GM23338 (cell line): ENCODE data around the gene PPP2R1B. TPM values are rescaled to one million over a fixed set of nuclear protein-coding genes. Genes with fewer than 3 reads are reported as not detected.

Experiments used
- ATAC-seq: fragments of 200-7000 bp; cut with Tn5 transposase; 3 replicates; pipeline ENCODE4 v1.9.1; 2020
- DNase-seq: peaks from one replicate; pipeline ENCODE4 v3.0.0-alpha.2; 2015; ENCODE audit warnings: low spot score
- H2AFZ ChIP-seq: fragments of 200-600 bp; sonication (generic); 2 replicates; pipeline ENCODE4 v1.8.0; 2016; ENCODE audit warnings: antibody characterized with exemption, mild to moderate bottlenecking, moderate library complexity
- H3F3A ChIP-seq: fragments of 200-600 bp; sonication (generic); replicated peaks from 2 replicates; pipeline ENCODE4 v1.8.0; 2017; ENCODE audit warnings: antibody characterized with exemption, mixed run types, low read depth
- H3K27ac ChIP-seq: fragments of 200-600 bp; sonication (generic); 2 replicates; pipeline ENCODE4 v1.6.1; 2016; ENCODE audit warnings: low read depth
- H3K27me3 ChIP-seq: fragments of 200-600 bp; sonication (generic); 2 replicates; pipeline ENCODE4 v1.8.0; 2016; ENCODE audit warnings: mild to moderate bottlenecking, mixed run types, moderate library complexity; ENCODE audit not compliant: insufficient read depth
- H3K36me3 ChIP-seq: fragments of 200-600 bp; sonication (generic); 2 replicates; pipeline ENCODE4 v1.8.0; 2016; ENCODE audit warnings: mild to moderate bottlenecking; ENCODE audit not compliant: insufficient read depth
- H3K4me1 ChIP-seq: fragments of 200-600 bp; sonication (generic); 2 replicates; pipeline ENCODE4 v1.8.0; 2016; ENCODE audit warnings: mild to moderate bottlenecking, moderate library complexity; ENCODE audit not compliant: insufficient read depth
- H3K4me2 ChIP-seq: fragments of 200-600 bp; sonication (generic); 2 replicates; pipeline ENCODE4 v1.7.1; 2017; ENCODE audit warnings: mixed run types
- H3K4me3 ChIP-seq: fragments of 200-600 bp; sonication (generic); 2 replicates; pipeline ENCODE4 v1.6.1; 2016; ENCODE audit warnings: mixed run types
- H3K79me2 ChIP-seq: fragments of 200-600 bp; sonication (generic); replicated peaks from 2 replicates; pipeline ENCODE4 v1.8.0; 2017; ENCODE audit warnings: mild to moderate bottlenecking; ENCODE audit not compliant: insufficient read depth
- H3K9me2 ChIP-seq: fragments of 200-600 bp; sonication (generic); 2 replicates; pipeline ENCODE4 v1.8.0; 2017; ENCODE audit not compliant: insufficient read depth
- H4K20me1 ChIP-seq: fragments of 200-600 bp; sonication (generic); replicated peaks from 2 replicates; pipeline ENCODE4 v1.8.0; 2017; ENCODE audit warnings: mild to moderate bottlenecking; ENCODE audit not compliant: insufficient read depth
- H3K27ac Mint-ChIP-seq: 2 replicates; pipeline ENCODE4 v1.8.0; 2020; ENCODE audit warnings: inconsistent platforms, mild to moderate bottlenecking, moderate library complexity, mixed read lengths
- H3K27me3 Mint-ChIP-seq: 3 replicates; pipeline ENCODE4 v1.8.0; 2022; ENCODE audit warnings: low read depth, mild to moderate bottlenecking, moderate library complexity, mixed read lengths, inconsistent platforms; ENCODE audit not compliant: insufficient read depth, poor library complexity
- H3K36me3 Mint-ChIP-seq: 3 replicates; pipeline ENCODE4 v1.8.0; 2021; ENCODE audit warnings: low read depth, mild to moderate bottlenecking, inconsistent platforms, moderate library complexity, mixed read lengths
- H3K4me1 Mint-ChIP-seq: 3 replicates; pipeline ENCODE4 v1.8.0; 2020; ENCODE audit warnings: mild to moderate bottlenecking, inconsistent platforms, mixed read lengths
- H3K4me3 Mint-ChIP-seq: 3 replicates; pipeline ENCODE4 v1.8.0; 2021; ENCODE audit warnings: moderate library complexity, mild to moderate bottlenecking, inconsistent platforms, mixed read lengths
- H3K9me3 Mint-ChIP-seq: 3 replicates; pipeline ENCODE4 v1.8.0; 2020; ENCODE audit warnings: moderate library complexity, mild to moderate bottlenecking, inconsistent platforms, mixed read lengths
- CREB1 ChIP-seq: fragments of 250-450 bp; sonication (Bioruptor Pico); IDR thresholded peaks from 2 replicates; pipeline ENCODE4 v1.5.0; 2020; ENCODE audit warnings: low read depth, mild to moderate bottlenecking, moderate library complexity
- EZH2 ChIP-seq: fragments of 200-600 bp; sonication (generic); IDR thresholded peaks from one replicate; pipeline ENCODE4 v1.8.0; 2017; ENCODE audit warnings: antibody characterized with exemption, mild to moderate bottlenecking, low read depth; ENCODE audit not compliant: unreplicated experiment
- EZH2phosphoT487 ChIP-seq: fragments of 200-600 bp; sonication (generic); IDR thresholded peaks from one replicate; pipeline ENCODE4 v1.8.1; 2018; ENCODE audit warnings: antibody characterized with exemption; ENCODE audit not compliant: unreplicated experiment
- JUNB ChIP-seq: IDR thresholded peaks from one replicate; pipeline ENCODE4 v1.6.1; 2016; ENCODE audit warnings: antibody characterized with exemption; ENCODE audit not compliant: unreplicated experiment
- NANOG ChIP-seq: IDR thresholded peaks from 2 replicates; pipeline ENCODE4 v1.6.1; 2016; ENCODE audit warnings: antibody characterized with exemption, borderline replicate concordance
- POLR2AphosphoS5 ChIP-seq: IDR thresholded peaks from 2 replicates; pipeline ENCODE4 v1.6.1; 2016; ENCODE audit warnings: antibody characterized with exemption, low read depth
- STAT1 ChIP-seq: IDR thresholded peaks from one replicate; pipeline ENCODE4 v1.6.1; 2016; ENCODE audit warnings: antibody characterized with exemption; ENCODE audit not compliant: unreplicated experiment
- ZNF114 ChIP-seq: fragments of 250-450 bp; sonication (Bioruptor Pico); IDR thresholded peaks from 2 replicates; pipeline ENCODE4 v1.5.0; 2020; ENCODE audit warnings: mild to moderate bottlenecking, moderate library complexity
- ZNF331 ChIP-seq: fragments of 250-450 bp; sonication (Bioruptor Pico); IDR thresholded peaks from 2 replicates; pipeline ENCODE4 v1.5.0; 2020; ENCODE audit warnings: low read depth, mild to moderate bottlenecking, moderate library complexity
- ZNF462 ChIP-seq: fragments of 250-450 bp; sonication (Bioruptor Pico); IDR thresholded peaks from 2 replicates; pipeline ENCODE4 v1.5.0; 2020; ENCODE audit warnings: mild to moderate bottlenecking, moderate library complexity
- polyA plus RNA-seq: library from polyadenylated mRNA; unstranded; fragments of >200 nt; fragmentation: Nextera tagmentation; extraction: Ambion mirVana; gene quantifications from 2 replicates; pipeline ENCODE4 v1.2.1, GENCODE V29; 2016
- total RNA-seq: library from RNA; depleted of rRNA; stranded (reverse); fragments of >200 nt; shearing (Covaris generic); gene quantifications from 2 replicates; pipeline ENCODE4 v1.2.3, GENCODE V29; 2014
- TF ChIP-seq, protein P1 (sequence below): IDR thresholded peaks from one replicate; pipeline ENCODE4 v1.6.1; 2018; ENCODE audit warnings: antibody characterized with exemption; ENCODE audit not compliant: unreplicated experiment
- TF ChIP-seq, protein P2 (sequence below): IDR thresholded peaks from 2 replicates; pipeline ENCODE4 v1.6.1; 2016; ENCODE audit warnings: antibody characterized with exemption
- TF ChIP-seq, protein P3 (sequence below), 2 experiments: fragments of 200-600 bp in 1 of 2; sonication (generic) in 1 of 2; conservative IDR thresholded peaks; 2 replicates each; pipeline versions ENCODE4 v1.5.1 to v1.6.1; 2016 to 2017; ENCODE audit warnings: antibody characterized with exemption in 2 of 2, low read depth in 2 of 2, mild to moderate bottlenecking in 2 of 2, moderate library complexity in 1 of 2

Gene PPP2R1B
- total and polyA plus RNA-seq, 2 experiments from 2014 or later: 18.5 to 82.0 TPM

DNA sequence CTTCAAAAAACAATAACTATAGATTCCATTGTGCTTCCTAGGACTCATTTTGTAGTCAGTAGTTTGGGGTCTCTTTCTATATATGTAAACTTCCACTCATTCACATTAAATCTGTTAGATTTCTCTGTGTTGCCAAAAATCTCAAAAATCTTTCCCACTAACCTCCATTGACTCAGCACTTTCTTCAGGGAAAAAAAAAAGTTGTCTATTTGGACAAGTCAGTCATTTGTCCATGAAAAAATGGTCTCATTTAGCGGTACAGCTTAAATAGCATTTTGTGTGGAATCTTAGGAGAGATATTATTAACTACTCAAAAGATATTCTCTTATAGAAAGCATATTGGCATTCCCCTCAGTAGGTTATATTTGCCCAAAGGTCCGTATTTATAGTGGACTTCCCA lies 81.9 kb downstream of the PPP2R1B start:
- H3K9me3 Mint-ChIP-seq: no peaks in the 10 kb centered on the region
- H3K4me2 ChIP-seq: no peak overlapping the region
- H3K9me2 ChIP-seq: no peaks in the 10 kb centered on the region
- H3K36me3 ChIP-seq: no peaks in the 10 kb centered on the region
- DNase-seq (no peak), ATAC-seq (no peak)
- no peak overlapping the region for H3K27ac ChIP-seq
- peaks cover 2% of the 10 kb centered on the region for H3K27me3 Mint-ChIP-seq
- H4K20me1 ChIP-seq: no peaks in the 10 kb centered on the region
- no peaks in the 10 kb centered on the region for H3F3A ChIP-seq
- no peaks in the 10 kb centered on the region for H3K79me2 ChIP-seq
- H3K27ac Mint-ChIP-seq: no peak overlapping the region; the same call in 1 of the 2 replicates
- TF ChIP-seq JUNB (no peak), ZNF114 (CRISPR knock-in tag) (no peak), ZNF331 (CRISPR knock-in tag) (no peak), STAT1 (no peak), NANOG (no peak), EZH2 (no peak), EZH2phosphoT487 (no peak), CREB1 (CRISPR knock-in tag) (no peak), POLR2AphosphoS5 (no peak), ZNF462 (CRISPR knock-in tag) (no peak)
- TF ChIP-seq, protein P1, sequence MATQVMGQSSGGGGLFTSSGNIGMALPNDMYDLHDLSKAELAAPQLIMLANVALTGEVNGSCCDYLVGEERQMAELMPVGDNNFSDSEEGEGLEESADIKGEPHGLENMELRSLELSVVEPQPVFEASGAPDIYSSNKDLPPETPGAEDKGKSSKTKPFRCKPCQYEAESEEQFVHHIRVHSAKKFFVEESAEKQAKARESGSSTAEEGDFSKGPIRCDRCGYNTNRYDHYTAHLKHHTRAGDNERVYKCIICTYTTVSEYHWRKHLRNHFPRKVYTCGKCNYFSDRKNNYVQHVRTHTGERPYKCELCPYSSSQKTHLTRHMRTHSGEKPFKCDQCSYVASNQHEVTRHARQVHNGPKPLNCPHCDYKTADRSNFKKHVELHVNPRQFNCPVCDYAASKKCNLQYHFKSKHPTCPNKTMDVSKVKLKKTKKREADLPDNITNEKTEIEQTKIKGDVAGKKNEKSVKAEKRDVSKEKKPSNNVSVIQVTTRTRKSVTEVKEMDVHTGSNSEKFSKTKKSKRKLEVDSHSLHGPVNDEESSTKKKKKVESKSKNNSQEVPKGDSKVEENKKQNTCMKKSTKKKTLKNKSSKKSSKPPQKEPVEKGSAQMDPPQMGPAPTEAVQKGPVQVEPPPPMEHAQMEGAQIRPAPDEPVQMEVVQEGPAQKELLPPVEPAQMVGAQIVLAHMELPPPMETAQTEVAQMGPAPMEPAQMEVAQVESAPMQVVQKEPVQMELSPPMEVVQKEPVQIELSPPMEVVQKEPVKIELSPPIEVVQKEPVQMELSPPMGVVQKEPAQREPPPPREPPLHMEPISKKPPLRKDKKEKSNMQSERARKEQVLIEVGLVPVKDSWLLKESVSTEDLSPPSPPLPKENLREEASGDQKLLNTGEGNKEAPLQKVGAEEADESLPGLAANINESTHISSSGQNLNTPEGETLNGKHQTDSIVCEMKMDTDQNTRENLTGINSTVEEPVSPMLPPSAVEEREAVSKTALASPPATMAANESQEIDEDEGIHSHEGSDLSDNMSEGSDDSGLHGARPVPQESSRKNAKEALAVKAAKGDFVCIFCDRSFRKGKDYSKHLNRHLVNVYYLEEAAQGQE: no peak
- TF ChIP-seq, protein P2, sequence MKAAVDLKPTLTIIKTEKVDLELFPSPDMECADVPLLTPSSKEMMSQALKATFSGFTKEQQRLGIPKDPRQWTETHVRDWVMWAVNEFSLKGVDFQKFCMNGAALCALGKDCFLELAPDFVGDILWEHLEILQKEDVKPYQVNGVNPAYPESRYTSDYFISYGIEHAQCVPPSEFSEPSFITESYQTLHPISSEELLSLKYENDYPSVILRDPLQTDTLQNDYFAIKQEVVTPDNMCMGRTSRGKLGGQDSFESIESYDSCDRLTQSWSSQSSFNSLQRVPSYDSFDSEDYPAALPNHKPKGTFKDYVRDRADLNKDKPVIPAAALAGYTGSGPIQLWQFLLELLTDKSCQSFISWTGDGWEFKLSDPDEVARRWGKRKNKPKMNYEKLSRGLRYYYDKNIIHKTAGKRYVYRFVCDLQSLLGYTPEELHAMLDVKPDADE: no peak
- TF ChIP-seq, protein P3, sequence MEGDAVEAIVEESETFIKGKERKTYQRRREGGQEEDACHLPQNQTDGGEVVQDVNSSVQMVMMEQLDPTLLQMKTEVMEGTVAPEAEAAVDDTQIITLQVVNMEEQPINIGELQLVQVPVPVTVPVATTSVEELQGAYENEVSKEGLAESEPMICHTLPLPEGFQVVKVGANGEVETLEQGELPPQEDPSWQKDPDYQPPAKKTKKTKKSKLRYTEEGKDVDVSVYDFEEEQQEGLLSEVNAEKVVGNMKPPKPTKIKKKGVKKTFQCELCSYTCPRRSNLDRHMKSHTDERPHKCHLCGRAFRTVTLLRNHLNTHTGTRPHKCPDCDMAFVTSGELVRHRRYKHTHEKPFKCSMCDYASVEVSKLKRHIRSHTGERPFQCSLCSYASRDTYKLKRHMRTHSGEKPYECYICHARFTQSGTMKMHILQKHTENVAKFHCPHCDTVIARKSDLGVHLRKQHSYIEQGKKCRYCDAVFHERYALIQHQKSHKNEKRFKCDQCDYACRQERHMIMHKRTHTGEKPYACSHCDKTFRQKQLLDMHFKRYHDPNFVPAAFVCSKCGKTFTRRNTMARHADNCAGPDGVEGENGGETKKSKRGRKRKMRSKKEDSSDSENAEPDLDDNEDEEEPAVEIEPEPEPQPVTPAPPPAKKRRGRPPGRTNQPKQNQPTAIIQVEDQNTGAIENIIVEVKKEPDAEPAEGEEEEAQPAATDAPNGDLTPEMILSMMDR (conservative IDR thresholded peaks at IDR 0.05; ENCODE audit: low read depth in 2 of 2): no peak
- H3K4me1 ChIP-seq: no peaks in the 10 kb centered on the region
- no peak overlapping the region for H3K4me3 Mint-ChIP-seq
- no peaks in the 10 kb centered on the region for H3K4me1 Mint-ChIP-seq
- no peak overlapping the region for H3K4me3 ChIP-seq
- no peak overlapping the region for H2AFZ ChIP-seq
- no peaks in the 10 kb centered on the region for H3K36me3 Mint-ChIP-seq
- no peaks in the 10 kb centered on the region for H3K27me3 ChIP-seq
